Upper lobe of left lung (tissue), 4 donors: ENCODE measurements around the gene ITIH1.

Experiments
- POLR2A ChIP-seq, 4 donors: fragments of 450-650 bp; IDR thresholded peaks; one replicate each; pipeline ENCODE4 v1.5.1; 2016 to 2017; ENCODE audit warnings: antibody characterized with exemption in 4 of 4, mild to moderate bottlenecking in 2 of 4
- TF ChIP-seq, protein P1 (sequence below), 6 experiments: fragments of 450-650 bp in 4 of 6; fragments of 200-600 bp in 2 of 6; sonication (generic) in 2 of 6; IDR thresholded peaks; one replicate each; pipeline ENCODE4 v1.5.1; 2016 to 2019; ENCODE audit warnings: antibody characterized with exemption in 6 of 6

DNA sequence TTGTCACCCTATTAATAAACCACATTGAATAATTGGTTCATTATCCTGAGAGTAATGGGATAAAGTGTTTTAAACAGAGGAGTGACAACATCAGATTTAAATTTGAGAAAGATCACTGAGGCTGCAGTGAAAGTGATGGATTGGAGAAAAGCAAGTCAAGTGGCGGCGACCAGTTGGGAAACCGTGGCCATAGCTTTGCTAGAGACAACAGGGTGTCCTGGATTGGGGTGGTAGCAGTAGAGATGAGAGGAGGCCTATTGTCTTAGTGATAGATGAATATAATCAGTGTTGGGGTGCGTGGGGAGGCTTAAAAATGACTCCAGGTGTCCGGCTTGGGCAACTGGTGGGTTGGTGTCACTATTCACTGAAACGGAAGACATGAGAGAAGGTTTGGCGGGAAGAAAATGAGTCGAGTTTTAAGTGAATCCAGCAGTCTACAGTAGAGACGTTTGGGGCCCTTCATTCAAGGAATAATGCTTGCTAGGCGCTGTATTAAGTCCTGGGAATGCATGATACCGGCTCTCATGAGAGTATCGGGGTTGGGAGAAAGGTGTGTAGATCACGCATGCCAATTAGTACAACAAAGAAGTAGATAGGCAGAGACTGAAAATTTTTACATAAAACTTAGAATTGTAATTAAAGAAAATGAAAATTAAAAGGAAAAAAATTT is 7.5 kb upstream of the ITIH1 start:
- TF ChIP-seq, protein P1, sequence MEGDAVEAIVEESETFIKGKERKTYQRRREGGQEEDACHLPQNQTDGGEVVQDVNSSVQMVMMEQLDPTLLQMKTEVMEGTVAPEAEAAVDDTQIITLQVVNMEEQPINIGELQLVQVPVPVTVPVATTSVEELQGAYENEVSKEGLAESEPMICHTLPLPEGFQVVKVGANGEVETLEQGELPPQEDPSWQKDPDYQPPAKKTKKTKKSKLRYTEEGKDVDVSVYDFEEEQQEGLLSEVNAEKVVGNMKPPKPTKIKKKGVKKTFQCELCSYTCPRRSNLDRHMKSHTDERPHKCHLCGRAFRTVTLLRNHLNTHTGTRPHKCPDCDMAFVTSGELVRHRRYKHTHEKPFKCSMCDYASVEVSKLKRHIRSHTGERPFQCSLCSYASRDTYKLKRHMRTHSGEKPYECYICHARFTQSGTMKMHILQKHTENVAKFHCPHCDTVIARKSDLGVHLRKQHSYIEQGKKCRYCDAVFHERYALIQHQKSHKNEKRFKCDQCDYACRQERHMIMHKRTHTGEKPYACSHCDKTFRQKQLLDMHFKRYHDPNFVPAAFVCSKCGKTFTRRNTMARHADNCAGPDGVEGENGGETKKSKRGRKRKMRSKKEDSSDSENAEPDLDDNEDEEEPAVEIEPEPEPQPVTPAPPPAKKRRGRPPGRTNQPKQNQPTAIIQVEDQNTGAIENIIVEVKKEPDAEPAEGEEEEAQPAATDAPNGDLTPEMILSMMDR (IDR thresholded peaks at IDR 0.05): no peak
- no peak for TF ChIP-seq POLR2A (IDR thresholded peaks at IDR 0.05)
